GM19452 (cell line): ENCODE results near the gene KIFC3.
"Not testable (repeated sequence)": the region's sequence is repeated elsewhere in the genome, so short reads cannot be mapped to it uniquely, and the experiment has no call there.

Experiments used
- ATAC-seq: cut with Tn5 transposase; IDR thresholded peaks from one replicate; pipeline ENCODE4 v1.9.1; 2021; ENCODE audit not compliant: unreplicated experiment

Gene KIFC3

DNA sequence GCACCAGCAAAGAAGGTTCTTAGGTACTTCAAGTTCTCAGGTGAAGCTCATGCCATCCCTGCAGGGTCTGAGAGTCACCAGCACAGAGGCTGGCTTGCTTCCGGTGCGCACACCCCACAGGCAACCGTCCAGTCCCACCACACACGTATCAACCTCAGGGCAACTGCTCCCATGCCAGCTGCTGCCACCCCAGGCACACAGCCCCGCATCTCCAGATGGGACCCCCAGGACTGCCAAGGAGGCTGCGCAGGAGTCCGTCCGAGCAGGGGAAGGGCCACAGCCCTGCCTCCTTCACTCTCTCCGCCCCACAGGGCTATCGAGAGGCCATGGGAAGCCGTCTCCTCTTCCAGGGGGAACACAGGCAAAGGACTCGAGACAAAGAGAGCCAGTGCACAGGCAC lies 13.3 kb downstream of the KIFC3 start:
- ATAC-seq, result no peak

DNA sequence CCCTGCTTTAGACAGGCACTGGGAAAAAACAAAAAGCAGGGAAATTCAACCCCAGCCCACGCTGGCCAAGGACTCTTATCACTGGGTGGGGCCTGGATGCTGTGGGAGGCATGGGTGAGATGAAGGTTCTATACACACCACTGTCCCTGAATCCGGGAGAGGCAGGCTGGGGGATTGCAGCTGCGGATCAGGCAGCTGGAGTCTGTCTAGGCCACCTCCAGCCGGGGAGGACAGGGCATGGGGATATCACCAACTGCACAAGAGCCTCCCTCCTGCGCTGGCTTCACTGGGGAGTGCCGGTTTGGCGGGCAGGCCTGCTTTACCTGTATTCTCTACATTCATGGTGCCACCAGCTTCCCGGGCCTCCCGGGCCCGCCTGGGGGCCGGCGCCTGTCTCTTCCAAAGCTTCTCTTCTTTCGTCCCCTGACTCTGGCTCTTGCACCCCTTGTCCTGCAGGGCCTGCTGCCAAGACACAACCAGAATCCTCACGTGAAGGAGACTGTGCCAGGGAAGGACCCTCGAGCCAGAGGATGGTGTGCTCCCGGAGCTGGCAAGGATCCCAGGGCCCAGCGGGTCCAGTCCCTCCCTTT lies 13.9 kb downstream of the KIFC3 start:
- ATAC-seq, result no peak

DNA sequence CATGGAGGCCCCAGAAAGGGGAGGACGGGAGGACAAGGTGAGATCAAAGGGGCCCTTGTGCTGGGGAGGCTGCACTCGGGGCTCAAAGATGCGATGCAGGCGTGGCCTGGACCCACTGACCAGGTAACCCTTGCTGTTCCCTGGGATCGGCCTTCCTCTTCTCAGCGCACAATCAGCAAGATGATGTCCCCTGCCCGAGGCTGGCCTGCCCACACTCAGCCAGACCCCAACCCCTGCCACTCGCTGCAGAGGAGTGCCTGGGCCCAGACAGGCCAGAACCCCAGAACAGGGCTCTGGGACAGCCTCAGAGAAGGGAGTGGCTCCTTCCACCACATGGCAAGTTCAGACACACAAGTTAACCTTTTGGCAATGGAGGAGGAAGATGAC lies 14.8 kb downstream of the KIFC3 start:
- no peak for ATAC-seq

DNA sequence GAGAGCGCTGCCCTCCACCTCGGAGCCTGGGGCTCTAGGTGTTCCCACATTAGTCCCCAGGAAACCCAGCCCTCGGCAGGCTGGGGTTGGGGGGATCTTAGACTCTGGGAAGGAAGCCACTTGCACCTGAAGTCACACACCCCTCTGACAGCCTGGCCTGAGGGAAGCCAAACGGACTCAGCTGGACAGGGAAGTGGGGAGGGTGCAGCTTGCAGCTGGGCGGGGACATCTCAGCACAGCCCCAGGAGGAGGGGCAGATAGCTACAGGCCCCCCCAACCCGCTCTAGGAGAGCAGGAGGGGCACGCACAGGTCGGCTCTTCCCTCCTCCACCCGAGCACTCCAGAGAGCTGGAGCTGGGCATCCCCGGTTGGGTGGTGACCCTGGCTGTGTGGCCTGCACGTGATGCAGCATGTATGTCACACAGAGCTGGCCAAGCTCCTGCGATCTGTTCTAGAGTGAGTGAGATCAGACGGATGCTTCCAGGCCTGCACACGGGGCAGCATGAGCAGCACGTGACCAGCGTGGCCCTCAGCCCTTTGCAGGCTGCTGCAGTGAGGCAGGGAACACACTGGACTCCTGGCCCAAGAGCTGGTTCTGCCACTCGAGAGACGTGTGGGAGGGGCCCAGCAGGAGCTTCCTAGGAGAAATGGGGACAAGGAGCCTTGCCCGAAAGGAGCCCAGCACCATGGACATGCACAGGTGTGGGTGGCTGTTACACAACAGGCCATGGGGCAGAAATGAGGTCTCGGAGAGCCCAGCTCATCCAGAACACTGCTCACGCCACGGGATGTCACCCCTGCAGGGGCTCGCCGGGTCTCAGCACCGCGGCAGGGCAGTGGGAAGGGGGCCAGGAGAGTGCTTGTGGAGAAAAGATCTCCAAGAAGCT lies 15.4 kb downstream of the KIFC3 start:
- no peak for ATAC-seq

DNA sequence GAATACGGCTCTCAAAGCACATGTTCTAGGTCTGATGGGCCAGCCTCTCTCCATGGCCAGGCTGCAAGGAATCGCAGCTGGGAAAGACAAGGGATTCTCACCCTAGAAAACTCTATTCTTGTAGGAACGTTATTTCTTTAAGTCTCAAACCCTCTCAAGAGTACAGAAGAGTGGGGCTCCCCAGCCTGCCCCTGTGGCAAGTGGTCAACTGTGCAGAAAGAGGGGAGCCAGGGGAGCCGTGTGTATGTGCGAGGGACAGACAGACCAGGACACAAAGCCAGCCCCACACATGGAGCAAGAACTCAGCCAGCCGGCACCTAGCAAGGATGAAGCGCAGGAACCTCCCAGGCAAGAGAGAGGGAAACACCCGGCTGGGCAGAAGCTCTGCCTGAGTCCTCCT lies 16.4 kb downstream of the KIFC3 start:
- no peak for ATAC-seq

GRCh38 chr16:57785385-57785784 lies 16.9 kb downstream of the KIFC3 start:
- ATAC-seq, result no peak

GRCh38 chr16:57784334-57784733 lies 18.0 kb downstream of the KIFC3 start:
- no peak for ATAC-seq

- no peak for ATAC-seq
These were observed 18.4 kb downstream of the KIFC3 start for GRCh38 chr16:57783883-57784282.

DNA sequence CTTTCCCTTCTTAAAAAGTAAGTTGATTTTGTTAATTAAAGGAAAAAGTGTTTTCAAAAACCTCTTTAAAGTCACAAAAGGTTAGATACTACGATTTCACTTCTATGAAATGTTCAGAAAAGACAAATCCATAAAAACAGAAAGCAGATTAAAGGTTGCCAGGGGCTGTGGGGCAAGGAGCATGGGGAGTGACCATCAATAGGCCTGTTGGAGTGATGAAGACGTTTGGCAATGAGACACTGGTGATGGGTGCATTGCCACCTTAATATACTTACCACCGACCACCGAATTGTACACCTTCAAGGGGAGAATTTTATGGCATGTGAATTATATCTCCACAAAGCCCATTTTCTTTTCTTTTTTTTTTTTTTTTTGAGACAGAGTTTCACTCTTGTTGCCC lies 19.2 kb downstream of the KIFC3 start:
- ATAC-seq, result no peak

DNA sequence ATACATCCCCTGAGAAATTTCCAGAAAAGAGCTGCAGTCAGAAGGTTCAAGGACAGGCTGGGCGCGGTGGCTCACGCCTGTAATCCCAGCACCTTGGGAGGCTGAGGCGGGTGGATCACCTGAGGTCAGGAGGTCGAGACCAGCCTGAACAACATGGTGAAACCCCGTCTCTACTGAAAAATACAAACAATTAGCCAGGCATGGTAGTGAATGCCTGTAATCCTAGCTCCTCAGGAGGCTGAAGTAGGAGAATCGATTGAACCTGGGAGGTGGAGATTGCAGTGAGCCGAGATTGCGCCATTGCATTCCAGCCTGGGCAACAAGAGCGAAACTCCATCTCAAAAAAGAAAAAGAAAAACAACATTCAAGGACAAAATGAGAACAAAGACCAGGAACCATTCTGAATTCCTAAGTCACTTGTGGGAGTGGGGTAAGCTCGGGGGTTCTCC lies 19.7 kb downstream of the KIFC3 start:
- not testable (repeated sequence) for ATAC-seq

DNA sequence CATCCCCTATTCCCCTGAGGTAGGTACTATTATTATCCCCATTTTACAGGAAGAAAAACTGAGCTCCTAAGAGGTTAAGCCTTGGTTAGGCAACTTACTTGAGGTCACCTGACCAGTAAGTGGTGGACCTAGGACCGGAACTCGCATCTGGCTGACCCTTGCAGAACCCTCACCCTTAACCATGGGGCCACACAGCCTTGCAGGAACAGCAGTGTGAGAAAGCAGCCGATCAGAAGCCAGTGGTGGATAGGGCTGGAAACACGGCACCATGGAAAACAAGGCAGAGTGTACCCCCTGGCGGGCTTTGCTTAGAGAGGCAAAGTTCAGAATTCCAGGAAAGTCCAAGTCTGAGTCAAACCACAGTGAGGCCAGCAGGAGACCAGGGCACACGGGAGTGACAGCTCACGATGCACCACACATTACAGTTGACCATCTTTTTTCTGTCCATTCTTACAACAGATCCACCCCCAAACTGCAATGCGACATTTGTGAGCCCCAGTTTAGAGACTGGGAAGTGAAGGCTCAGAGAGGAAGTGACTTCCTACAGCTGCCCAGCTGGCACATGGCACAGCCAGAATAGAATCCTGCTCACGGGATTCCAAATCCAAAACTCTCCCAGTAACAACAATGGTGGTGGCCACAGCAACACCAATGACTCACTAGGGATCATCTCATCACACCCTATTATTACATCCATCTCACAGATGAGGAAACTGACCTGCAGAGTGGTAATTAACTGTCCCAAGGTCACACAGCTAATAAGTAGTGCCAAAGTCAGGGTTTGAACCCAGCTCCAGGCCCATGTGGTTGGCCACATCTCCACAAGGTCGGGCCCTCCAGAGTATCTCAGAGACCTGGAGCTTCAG lies 20.3 kb downstream of the KIFC3 start:
- ATAC-seq, result no peak

DNA sequence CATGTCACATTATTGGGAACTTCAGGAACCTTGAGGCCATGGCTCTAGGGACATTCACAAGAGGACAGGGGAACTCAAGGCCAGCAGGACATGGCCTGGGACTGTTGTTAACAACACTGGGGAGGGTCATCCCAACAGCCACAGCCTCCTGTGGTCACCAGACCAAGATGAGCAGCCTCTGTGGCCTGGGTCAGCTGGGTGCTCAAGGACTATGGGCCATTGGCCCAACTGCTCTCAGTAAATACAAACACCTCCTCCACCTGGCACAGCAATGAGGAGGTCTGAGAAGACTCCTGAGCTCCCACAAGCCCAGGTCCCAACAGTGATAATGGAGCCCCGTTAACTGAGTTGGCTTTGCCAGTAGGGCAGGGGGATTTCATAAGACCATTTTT lies 20.9 kb downstream of the KIFC3 start:
- no peak for ATAC-seq

DNA sequence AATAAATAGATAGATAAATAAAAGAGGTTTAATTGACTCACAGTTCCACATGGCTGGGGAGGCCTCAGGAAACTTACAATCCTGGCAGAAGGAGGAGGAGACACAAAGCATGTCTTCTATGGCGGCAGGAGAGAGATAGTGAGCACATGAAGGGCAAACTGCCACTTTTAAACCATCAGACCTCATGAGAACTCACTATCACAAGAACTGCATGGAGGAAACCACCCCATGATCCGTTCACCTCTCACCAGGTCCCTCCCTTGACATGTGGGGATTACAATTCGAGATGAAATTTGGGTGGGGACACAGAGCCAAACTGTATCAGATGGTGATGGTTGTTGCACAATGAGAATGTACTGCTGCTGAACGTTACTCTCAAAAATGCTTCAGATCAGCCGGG lies 22.5 kb downstream of the KIFC3 start:
- not testable (repeated sequence) for ATAC-seq

GRCh38 chr16:57778658-57779057 lies 23.6 kb downstream of the KIFC3 start:
- no peak for ATAC-seq

DNA sequence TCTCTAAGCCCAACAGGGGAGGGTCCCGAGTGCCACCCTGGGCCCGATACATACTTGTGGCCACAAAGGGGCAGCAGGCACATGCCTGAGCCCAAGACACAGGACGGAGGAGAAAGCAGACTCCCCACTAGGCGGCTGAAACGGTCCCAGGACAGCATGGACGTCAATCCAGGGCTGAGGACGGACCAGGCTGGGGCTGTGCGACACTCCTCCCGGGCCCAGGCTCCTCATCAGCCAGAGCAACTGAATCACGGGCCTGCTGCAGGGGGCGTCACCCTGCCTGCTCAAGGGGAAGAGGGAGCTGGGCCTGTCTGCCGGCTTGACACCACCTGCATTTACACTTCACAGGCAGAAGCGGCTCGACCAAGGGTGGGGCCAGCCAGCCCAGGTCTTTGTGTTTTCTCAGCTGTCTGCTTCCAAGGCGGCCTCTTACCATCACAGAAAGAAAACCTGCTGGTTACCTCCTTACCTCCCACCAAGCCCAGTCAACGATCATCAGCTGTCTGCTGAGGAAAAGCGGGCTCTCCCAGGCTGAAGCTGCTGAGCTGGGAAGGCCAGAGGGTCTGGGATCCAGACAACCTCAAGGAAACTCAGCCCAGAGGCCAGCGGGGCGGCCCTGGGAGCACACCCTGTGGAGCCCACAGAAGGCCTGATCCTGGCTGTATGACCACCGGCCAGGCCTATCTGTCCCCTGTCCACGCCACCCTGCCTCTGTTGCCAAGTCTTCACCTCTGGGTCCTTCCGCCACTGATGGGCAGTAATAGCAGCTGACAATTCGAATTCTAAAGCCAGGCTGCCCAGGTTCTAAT lies 26.4 kb downstream of the KIFC3 start:
- ATAC-seq, result no peak

- no peak for ATAC-seq
These were observed 27.5 kb downstream of the KIFC3 start for GRCh38 chr16:57774705-57775285.

DNA sequence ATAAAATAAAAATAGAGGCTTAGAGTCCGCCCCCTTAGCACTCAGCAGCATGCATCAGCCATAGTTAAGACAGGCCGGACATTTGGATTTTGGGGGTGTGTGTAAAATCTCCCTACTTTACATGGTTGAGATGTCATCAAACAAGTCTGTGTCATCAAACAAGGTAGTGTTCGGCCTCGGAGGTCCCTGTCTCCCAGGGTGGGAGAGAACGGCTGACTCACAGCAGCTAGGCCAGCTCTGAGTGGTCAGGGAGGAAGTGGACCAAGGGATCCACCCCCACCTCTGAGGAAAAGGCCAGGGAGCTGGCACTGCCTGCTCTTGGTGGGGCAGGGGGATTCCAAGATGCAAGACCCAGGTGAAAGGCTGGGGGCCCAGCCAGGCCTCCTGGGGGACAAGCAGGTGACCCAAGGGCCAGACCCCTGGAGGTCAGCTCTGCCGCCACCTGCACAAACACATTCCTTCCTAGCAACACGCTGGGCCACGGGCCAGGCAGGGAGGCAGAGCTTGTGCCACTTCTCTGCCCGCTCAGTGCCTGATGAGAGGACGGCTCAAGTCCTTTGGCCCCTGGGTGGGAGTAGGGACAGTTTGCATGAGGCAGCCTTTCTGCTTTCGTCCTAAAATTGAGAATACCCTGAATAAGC lies 28.5 kb downstream of the KIFC3 start:
- ATAC-seq, result no peak

DNA sequence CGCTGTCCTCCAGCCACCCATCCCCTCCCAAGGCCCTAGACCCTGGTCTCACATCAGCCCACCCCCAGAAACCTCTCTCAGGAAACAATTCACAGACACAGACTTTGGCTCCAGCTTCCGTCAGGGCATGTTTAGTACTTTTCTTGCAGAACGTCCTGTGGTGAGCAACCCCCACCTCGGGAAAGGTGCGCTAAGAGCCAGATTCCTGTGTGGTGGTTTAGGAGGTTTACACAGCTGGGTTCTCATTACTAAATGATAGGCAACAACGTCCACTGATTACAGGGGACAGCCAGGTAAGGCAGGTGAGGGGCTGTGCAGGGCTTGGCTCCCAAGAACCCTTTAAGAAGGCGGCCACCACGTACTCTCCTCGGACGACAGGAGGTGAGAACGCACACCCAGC lies 29.3 kb downstream of the KIFC3 start:
- no peak for ATAC-seq

DNA sequence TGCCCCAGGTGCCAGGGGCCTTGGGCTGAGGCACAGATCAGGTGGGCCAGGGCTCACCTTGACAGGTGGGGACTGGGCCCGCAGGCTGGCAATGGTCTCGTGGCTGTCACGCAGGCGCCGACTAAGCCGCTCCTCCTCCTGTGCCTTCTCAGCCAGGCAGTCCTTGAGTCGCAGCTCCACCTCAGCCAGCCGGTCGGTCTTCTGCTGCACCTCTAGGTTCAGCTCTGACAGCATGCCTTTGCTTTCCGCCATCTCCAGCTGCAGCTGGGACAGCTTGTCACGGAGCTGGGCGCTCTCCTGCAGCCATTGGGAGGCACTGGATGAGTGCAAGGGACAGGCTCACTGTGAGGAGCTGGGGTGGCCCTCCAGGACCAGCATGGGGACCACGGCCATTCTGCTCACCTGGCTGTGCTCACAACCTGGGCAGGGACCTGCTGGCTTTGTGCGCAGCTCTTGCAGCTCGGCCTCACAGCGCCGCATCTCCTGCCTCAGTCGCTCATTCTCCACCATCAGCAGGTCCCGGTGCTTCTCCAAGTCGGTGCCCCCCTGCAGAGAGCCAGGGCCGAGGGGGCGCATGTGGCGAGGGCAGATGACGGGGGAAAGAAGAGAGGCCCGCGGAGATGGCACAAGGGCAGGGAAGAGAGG lies 31.0 kb downstream of the KIFC3 start:
- no peak for ATAC-seq
